Mesenchymal stem cell (in vitro differentiated cells and primary cell): ENCODE data around the gene FHIT.

Source experiments
- DNase-seq: peaks from one replicate; pipeline ENCODE4 v3.0.0-alpha.2; 2013
- H2AFZ ChIP-seq: one replicate; pipeline ENCODE4 v1.6.1; 2013; ENCODE audit warnings: low read depth, mild to moderate bottlenecking, control low read depth, inconsistent platforms, low read length, moderate library complexity
- H2AK5ac ChIP-seq: 2 replicates; pipeline ENCODE4 v1.6.1; 2013; ENCODE audit warnings: low read length, moderate library complexity, mild to moderate bottlenecking, inconsistent platforms; ENCODE audit not compliant: severe bottlenecking
- H2BK120ac ChIP-seq: one replicate; pipeline ENCODE4 v1.6.1; 2013; ENCODE audit warnings: low read depth, mild to moderate bottlenecking, inconsistent platforms, low read length, moderate library complexity
- H2BK12ac ChIP-seq, 2 experiments: one replicate each; pipeline ENCODE4 v1.6.1; 2013; ENCODE audit warnings: inconsistent platforms in 2 of 2, low read length in 2 of 2, mild to moderate bottlenecking in 2 of 2, moderate library complexity in 2 of 2, control low read depth in 1 of 2
- H2BK15ac ChIP-seq: one replicate; pipeline ENCODE4 v1.6.1; 2013; ENCODE audit warnings: mild to moderate bottlenecking, low read depth, inconsistent platforms; ENCODE audit not compliant: poor library complexity, severe bottlenecking
- H2BK5ac ChIP-seq: 2 replicates; pipeline ENCODE4 v1.6.1; 2013; ENCODE audit warnings: low read depth, mild to moderate bottlenecking, low read length, control low read depth, inconsistent platforms; ENCODE audit not compliant: poor library complexity, severe bottlenecking
- H3K14ac ChIP-seq, 2 experiments: one replicate each; pipeline ENCODE4 v1.6.1; 2013; ENCODE audit warnings: inconsistent platforms in 2 of 2, low read length in 2 of 2, control low read depth in 1 of 2, mild to moderate bottlenecking in 1 of 2, moderate library complexity in 1 of 2
- H3K18ac ChIP-seq, 2 experiments: one replicate each; pipeline ENCODE4 v1.6.1; 2013; ENCODE audit warnings: inconsistent platforms in 2 of 2, low read length in 2 of 2, control low read depth in 1 of 2, low read depth in 1 of 2, mild to moderate bottlenecking in 1 of 2
- H3K23ac ChIP-seq, 2 experiments: one replicate each; pipeline ENCODE4 v1.6.1; 2013; ENCODE audit warnings: inconsistent platforms in 2 of 2, low read length in 2 of 2, mild to moderate bottlenecking in 2 of 2, moderate library complexity in 2 of 2, control low read depth in 1 of 2
- H3K27ac ChIP-seq: 2 replicates; pipeline ENCODE4 v1.5.1; 2013; ENCODE audit warnings: mild to moderate bottlenecking, moderate library complexity, low read length, control low read depth, inconsistent platforms; ENCODE audit not compliant: poor library complexity, severe bottlenecking
- H3K27me3 ChIP-seq, 2 experiments: 2 replicates each; pipeline versions ENCODE4 v1.6.1 to v1.7.0; 2013; ENCODE audit warnings: low read length in 2 of 2, mild to moderate bottlenecking in 2 of 2, moderate library complexity in 2 of 2, control low read depth in 1 of 2, inconsistent platforms in 1 of 2; ENCODE audit not compliant: control insufficient read depth in 1 of 2, insufficient read depth in 1 of 2
- H3K36me3 ChIP-seq, 2 experiments: 2 replicates each; pipeline versions ENCODE4 v1.6.1 to v1.7.0; 2013; ENCODE audit warnings: low read length in 2 of 2, control low read depth in 1 of 2, inconsistent platforms in 1 of 2, low read depth in 1 of 2, mild to moderate bottlenecking in 1 of 2; ENCODE audit not compliant: insufficient read depth in 2 of 2, control insufficient read depth in 1 of 2
- H3K4ac ChIP-seq, 2 experiments: one replicate each; pipeline ENCODE4 v1.6.1; 2013; ENCODE audit warnings: inconsistent platforms in 2 of 2, low read length in 2 of 2, mild to moderate bottlenecking in 2 of 2, moderate library complexity in 2 of 2, control low read depth in 1 of 2, low read depth in 1 of 2
- H3K4me1 ChIP-seq: 2 replicates; pipeline ENCODE4 v1.6.1; 2013; ENCODE audit warnings: low read depth, low read length, control low read depth; ENCODE audit not compliant: control insufficient read depth, insufficient read depth
- H3K4me2 ChIP-seq: 2 replicates; pipeline ENCODE4 v1.6.1; 2013; ENCODE audit warnings: low read length, mild to moderate bottlenecking, inconsistent platforms; ENCODE audit not compliant: poor library complexity, severe bottlenecking
- H3K4me3 ChIP-seq, 2 experiments: 2 replicates each; pipeline versions ENCODE4 v1.5.1 to v1.7.0; 2013; ENCODE audit warnings: low read length in 2 of 2, mild to moderate bottlenecking in 2 of 2, control low read depth in 1 of 2, low read depth in 1 of 2; ENCODE audit not compliant: insufficient read depth in 1 of 2
- H3K79me1 ChIP-seq: replicated peaks from 2 replicates; pipeline ENCODE4 v1.6.1; 2013; ENCODE audit warnings: mild to moderate bottlenecking, control low read depth, low read length, inconsistent platforms; ENCODE audit not compliant: poor library complexity, severe bottlenecking
- H3K9ac ChIP-seq: 2 replicates; pipeline ENCODE4 v1.7.0; 2013; ENCODE audit warnings: mild to moderate bottlenecking, low read length, moderate library complexity
- H3K9me3 ChIP-seq: 2 replicates; pipeline ENCODE4 v1.7.0; 2013; ENCODE audit warnings: mild to moderate bottlenecking, low read length; ENCODE audit not compliant: control insufficient read depth
- H4K8ac ChIP-seq: one replicate; pipeline ENCODE4 v1.6.1; 2013; ENCODE audit warnings: inconsistent platforms, mild to moderate bottlenecking, low read length, moderate library complexity
- H4K91ac ChIP-seq: one replicate; pipeline ENCODE4 v1.6.1; 2013; ENCODE audit warnings: mild to moderate bottlenecking, low read length, inconsistent platforms
- WGBS: methylation state at CpG from one replicate; pipeline ENCODE4 v1.1.7; 2013; ENCODE audit warnings: mixed read lengths; 5-methylcytosine and 5-hydroxymethylcytosine counted together

The FHIT gene

DNA sequence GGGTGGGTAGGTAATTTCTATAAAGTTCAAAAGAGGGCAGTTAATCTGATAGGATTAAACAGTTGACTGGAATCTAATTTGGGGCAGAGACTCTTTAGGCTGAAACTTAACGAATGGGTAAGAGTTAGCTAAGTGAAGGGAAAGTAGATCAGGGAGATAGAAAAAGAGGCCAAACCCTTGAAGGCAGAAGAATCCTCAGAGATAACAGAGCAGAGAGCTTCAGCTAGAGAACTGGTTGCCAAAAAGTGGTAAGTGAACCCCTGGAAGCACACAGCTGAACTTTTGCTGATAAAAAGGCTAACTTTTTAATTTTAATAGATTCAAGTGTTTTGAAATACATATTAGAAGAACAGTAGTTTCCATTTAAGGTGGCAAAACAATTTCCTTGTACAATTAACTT is 99.2 kb downstream of the FHIT start:
- no peak overlapping the region for H2BK12ac ChIP-seq
- no peak overlapping the region for H3K4ac ChIP-seq
- no peak overlapping the region for H3K4me2 ChIP-seq
- no peak overlapping the region for H3K27ac ChIP-seq
- DNase-seq, result no peak
- no peak overlapping the region for H4K91ac ChIP-seq
- H3K14ac ChIP-seq, result no peak overlapping the region
- no peak overlapping the region for H2AFZ ChIP-seq
- H3K4me1 ChIP-seq, result no peaks in the 10 kb centered on the region
- H2AK5ac ChIP-seq, result no peak overlapping the region
- no peak overlapping the region for H3K18ac ChIP-seq
- no peak overlapping the region for H3K4me3 ChIP-seq
- H3K79me1 ChIP-seq, result no peaks in the 10 kb centered on the region
- no peak overlapping the region for H4K8ac ChIP-seq
- H3K9ac ChIP-seq, result no peak overlapping the region
- no peaks in the 10 kb centered on the region for H3K36me3 ChIP-seq
- no peaks in the 10 kb centered on the region for H3K27me3 ChIP-seq
- WGBS, result 80% methylated on average over 1 of the region's 1 CpG
- H2BK15ac ChIP-seq, result no peak overlapping the region
- no peaks in the 10 kb centered on the region for H3K9me3 ChIP-seq
- H3K23ac ChIP-seq, result no peak overlapping the region
- no peak overlapping the region for H2BK120ac ChIP-seq
- no peak overlapping the region for H2BK5ac ChIP-seq

DNA sequence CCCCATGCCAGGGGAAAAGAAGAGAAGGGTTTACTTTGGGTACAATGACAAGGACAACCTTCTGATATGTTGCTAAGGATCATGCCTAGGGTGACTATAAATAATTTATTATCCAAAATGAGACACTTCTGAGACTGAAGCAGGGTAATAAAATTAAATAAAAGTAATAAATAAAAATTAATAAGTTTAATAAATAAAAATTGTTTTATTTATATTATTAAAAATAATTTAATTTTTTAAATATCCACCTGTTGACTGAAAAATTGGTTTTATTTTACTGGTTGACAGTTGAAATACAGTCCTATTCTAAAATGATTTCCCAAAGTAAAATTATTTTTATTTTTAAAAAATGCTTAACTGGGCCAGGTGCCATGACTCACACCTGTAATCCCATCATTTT is 102.0 kb downstream of the FHIT start:
- no peak overlapping the region for H2AFZ ChIP-seq
- no peak overlapping the region for H2BK15ac ChIP-seq
- H4K8ac ChIP-seq, result no peak overlapping the region
- H3K23ac ChIP-seq, result no peak overlapping the region
- no peaks in the 10 kb centered on the region for H3K9me3 ChIP-seq
- no peaks in the 10 kb centered on the region for H3K79me1 ChIP-seq
- H3K4me3 ChIP-seq, result no peak overlapping the region
- no peak for DNase-seq
- H4K91ac ChIP-seq, result no peak overlapping the region
- no peak overlapping the region for H3K18ac ChIP-seq
- H2BK5ac ChIP-seq, result no peak overlapping the region
- H2AK5ac ChIP-seq, result no peak overlapping the region
- H2BK12ac ChIP-seq, result no peak overlapping the region
- no peak overlapping the region for H3K4ac ChIP-seq
- no peak overlapping the region for H3K9ac ChIP-seq
- no peaks in the 10 kb centered on the region for H3K4me1 ChIP-seq
- H3K36me3 ChIP-seq, result no peaks in the 10 kb centered on the region
- no peak overlapping the region for H3K4me2 ChIP-seq
- H3K27me3 ChIP-seq, result no peaks in the 10 kb centered on the region
- H3K27ac ChIP-seq, result no peak overlapping the region
- no peak overlapping the region for H2BK120ac ChIP-seq
- H3K14ac ChIP-seq, result no peak overlapping the region

DNA sequence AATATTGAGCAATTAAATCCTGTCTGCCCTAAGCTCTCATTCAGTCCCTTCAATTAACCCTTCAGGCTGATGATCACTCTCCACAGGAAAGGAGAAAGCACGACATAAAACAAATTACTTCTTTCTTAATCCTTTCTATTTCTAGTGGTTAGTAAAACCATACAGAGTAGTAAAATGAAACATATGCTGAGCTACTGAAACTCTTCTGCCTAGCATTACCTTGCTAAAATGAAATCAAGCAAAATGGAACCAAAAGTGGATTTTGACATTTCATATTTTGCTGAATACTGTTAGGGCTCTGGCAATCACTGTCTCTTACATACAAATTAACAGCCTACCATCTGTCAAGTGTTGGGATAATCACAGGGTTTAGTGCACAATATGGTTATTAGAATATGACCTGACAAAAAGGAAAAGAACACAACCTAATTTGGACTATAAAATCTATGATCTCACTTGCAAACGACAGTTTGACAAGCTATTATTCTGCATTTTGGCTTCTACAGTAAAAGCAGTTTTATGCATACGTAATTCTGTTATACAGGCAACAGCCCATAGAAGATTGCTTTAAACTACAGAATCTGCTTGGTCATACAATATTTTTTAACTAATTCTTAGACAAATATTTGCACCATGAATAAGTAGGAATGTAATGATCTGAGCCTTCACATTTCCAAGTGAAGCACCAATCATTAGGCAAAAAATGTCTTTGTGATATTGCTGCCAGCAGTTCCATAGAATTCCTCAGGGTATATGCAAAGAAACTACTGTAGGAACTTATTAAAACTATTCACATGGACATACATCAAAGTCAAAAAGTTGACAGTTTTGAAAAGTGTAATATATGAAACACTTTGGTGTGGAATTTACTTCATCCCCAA is 105.0 kb downstream of the FHIT start:
- Histone ChIP-seq H3K23ac (no peak overlapping the region), H3K27me3 (no peaks in the 10 kb centered on the region), H2AFZ (no peak overlapping the region), H3K79me1 (no peaks in the 10 kb centered on the region), H2BK12ac (no peak overlapping the region), H3K9ac (no peak overlapping the region), H3K36me3 (no peaks in the 10 kb centered on the region), H4K91ac (no peak overlapping the region), H4K8ac (no peak overlapping the region), H3K4ac (no peak overlapping the region), H3K27ac (no peak overlapping the region), H2BK5ac (no peak overlapping the region), H2BK120ac (no peak overlapping the region), H2AK5ac (no peak overlapping the region), H3K4me3 (no peak overlapping the region), H2BK15ac (no peak overlapping the region), H3K4me2 (no peak overlapping the region), H3K9me3 (no peaks in the 10 kb centered on the region), H3K18ac (no peak overlapping the region), H3K4me1 (no peaks in the 10 kb centered on the region), H3K14ac (no peak overlapping the region)
- WGBS, result 75% methylated on average over 2 of the region's 3 CpGs
- DNase-seq, result no peak

DNA sequence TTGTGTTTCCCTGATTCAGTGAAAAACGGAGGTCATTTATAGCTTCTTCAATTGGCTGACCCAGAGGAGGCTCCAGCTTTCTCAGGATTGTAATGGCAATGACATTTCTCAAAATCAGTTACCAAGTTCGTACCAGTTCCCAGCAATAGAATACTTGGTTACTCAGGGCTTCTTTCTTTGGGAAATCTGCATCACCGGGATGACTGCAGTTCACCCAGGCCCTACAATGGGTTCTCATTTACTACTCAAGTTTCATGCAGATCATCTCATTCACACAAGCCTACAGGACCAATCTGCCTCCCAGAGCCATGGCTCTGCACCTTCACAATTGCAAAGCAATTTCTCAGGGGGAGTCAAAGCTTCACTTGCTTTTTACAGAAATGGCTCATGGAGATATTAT is 109.6 kb downstream of the FHIT start:
- H3K79me1 ChIP-seq, result no peaks in the 10 kb centered on the region
- H2AFZ ChIP-seq, result no peak overlapping the region
- H3K18ac ChIP-seq, result no peak overlapping the region
- H3K9me3 ChIP-seq, result no peaks in the 10 kb centered on the region
- H4K8ac ChIP-seq, result no peak overlapping the region
- no peak for DNase-seq
- no peaks in the 10 kb centered on the region for H3K4me1 ChIP-seq
- 24% methylated on average over 3 of the region's 3 CpGs for WGBS
- no peak overlapping the region for H3K4me2 ChIP-seq
- H3K27me3 ChIP-seq, result no peaks in the 10 kb centered on the region
- no peak overlapping the region for H3K9ac ChIP-seq
- no peak overlapping the region for H3K4ac ChIP-seq
- H3K4me3 ChIP-seq, result no peak overlapping the region
- H2BK15ac ChIP-seq, result no peak overlapping the region
- H2BK120ac ChIP-seq, result no peak overlapping the region
- no peak overlapping the region for H2AK5ac ChIP-seq
- H4K91ac ChIP-seq, result no peak overlapping the region
- H3K27ac ChIP-seq, result no peak overlapping the region
- no peak overlapping the region for H3K23ac ChIP-seq
- no peak overlapping the region for H3K14ac ChIP-seq
- H2BK12ac ChIP-seq, result no peak overlapping the region
- no peaks in the 10 kb centered on the region for H3K36me3 ChIP-seq
- no peak overlapping the region for H2BK5ac ChIP-seq
